Measurements from ENCODE around the gene MEMO1.

The MEMO1 gene

GRCh38 chr2:31933066-31933465, 77.7 kb downstream of the MEMO1 start:
- no peak for TF ChIP-seq EGR1 (IDR thresholded peaks at IDR 0.05)
- TF ChIP-seq CEBPB (IDR thresholded peaks at IDR 0.05): no peak
- no peak for TF ChIP-seq TAF1 (IDR thresholded peaks at IDR 0.05; ENCODE audit: low read depth)
- no peak for TF ChIP-seq TEAD4 (IDR thresholded peaks at IDR 0.05)
- TF ChIP-seq RAD21 (IDR thresholded peaks at IDR 0.05; ENCODE audit: low read depth): no peak
- no peak for TF ChIP-seq EP300 (IDR thresholded peaks at IDR 0.05; ENCODE audit: borderline replicate concordance)

GRCh38 chr2:31932589-31932988, 78.2 kb downstream of the MEMO1 start:
- no peak for TF ChIP-seq TEAD4 (IDR thresholded peaks at IDR 0.05)
- TF ChIP-seq NFIC (IDR thresholded peaks at IDR 0.05): no peak
- TF ChIP-seq, protein P1, sequence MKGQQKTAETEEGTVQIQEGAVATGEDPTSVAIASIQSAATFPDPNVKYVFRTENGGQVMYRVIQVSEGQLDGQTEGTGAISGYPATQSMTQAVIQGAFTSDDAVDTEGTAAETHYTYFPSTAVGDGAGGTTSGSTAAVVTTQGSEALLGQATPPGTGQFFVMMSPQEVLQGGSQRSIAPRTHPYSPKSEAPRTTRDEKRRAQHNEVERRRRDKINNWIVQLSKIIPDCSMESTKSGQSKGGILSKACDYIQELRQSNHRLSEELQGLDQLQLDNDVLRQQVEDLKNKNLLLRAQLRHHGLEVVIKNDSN (IDR thresholded peaks at IDR 0.05): no peak

- no peak for TF ChIP-seq FOXM1 (IDR thresholded peaks at IDR 0.05; ENCODE audit: borderline replicate concordance, low read depth)
- TF ChIP-seq, protein P2, sequence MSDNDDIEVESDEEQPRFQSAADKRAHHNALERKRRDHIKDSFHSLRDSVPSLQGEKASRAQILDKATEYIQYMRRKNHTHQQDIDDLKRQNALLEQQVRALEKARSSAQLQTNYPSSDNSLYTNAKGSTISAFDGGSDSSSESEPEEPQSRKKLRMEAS (IDR thresholded peaks at IDR 0.05): no peak
- no peak for TF ChIP-seq EP300 (IDR thresholded peaks at IDR 0.05; ENCODE audit: borderline replicate concordance)
- no peak for TF ChIP-seq NFIC (IDR thresholded peaks at IDR 0.05)
- TF ChIP-seq CEBPB (IDR thresholded peaks at IDR 0.05): no peak
- TF ChIP-seq RAD21 (IDR thresholded peaks at IDR 0.05; ENCODE audit: low read depth): no peak
- no peak for TF ChIP-seq EGR1 (IDR thresholded peaks at IDR 0.05)
- TF ChIP-seq TEAD4 (IDR thresholded peaks at IDR 0.05): no peak
- no peak for TF ChIP-seq TAF1 (IDR thresholded peaks at IDR 0.05; ENCODE audit: low read depth)
- TF ChIP-seq, protein P1 (IDR thresholded peaks at IDR 0.05): no peak
- no peak for TF ChIP-seq YY1 (IDR thresholded peaks at IDR 0.05; ENCODE audit: low read depth)
- no peak for TF ChIP-seq TCF12 (IDR thresholded peaks at IDR 0.05; ENCODE audit: low read depth)
- TF ChIP-seq REST (IDR thresholded peaks at IDR 0.05; ENCODE audit: low read depth): no peak
- TF ChIP-seq ZBTB7A (IDR thresholded peaks at IDR 0.05; ENCODE audit: low read depth): no peak
- no peak for TF ChIP-seq CREB1 (IDR thresholded peaks at IDR 0.05; ENCODE audit: low read depth)
Measured at GRCh38 chr2:31931916-31932315, 78.9 kb downstream of the MEMO1 start.

DNA sequence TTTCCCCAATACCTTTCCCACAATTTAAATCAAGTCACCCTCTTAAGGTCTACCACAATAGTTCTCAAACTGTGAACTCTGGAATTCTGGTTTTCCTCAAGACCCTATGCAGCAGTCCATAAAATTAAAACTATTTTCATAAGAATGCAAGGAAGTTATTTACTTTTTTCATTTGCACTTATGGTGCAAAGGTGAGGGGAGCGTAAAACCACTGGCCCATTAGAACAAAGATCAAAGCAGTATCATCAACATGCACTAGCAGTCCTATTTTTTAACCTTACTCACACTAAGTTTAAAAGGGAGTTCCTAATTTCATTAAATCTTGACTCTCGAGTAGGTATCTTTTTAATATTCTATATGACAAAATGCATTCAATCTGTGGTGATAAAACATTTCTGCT, 85.3 kb downstream of the MEMO1 start:
- TF ChIP-seq REST (IDR thresholded peaks at IDR 0.05; ENCODE audit: low read depth) (no peak), FOXM1 (IDR thresholded peaks at IDR 0.05; ENCODE audit: borderline replicate concordance, low read depth) (no peak), EP300 (IDR thresholded peaks at IDR 0.05; ENCODE audit: borderline replicate concordance) (no peak), NFIC (IDR thresholded peaks at IDR 0.05) (no peak), CEBPB (IDR thresholded peaks at IDR 0.05) (no peak), TEAD4 (IDR thresholded peaks at IDR 0.05) (no peak), CREB1 (IDR thresholded peaks at IDR 0.05; ENCODE audit: low read depth) (no peak), TAF1 (IDR thresholded peaks at IDR 0.05; ENCODE audit: low read depth) (no peak), EGR1 (IDR thresholded peaks at IDR 0.05) (no peak), RAD21 (IDR thresholded peaks at IDR 0.05; ENCODE audit: low read depth) (no peak)
- TF ChIP-seq, protein P2 (IDR thresholded peaks at IDR 0.05): no peak
- TF ChIP-seq, protein P1 (IDR thresholded peaks at IDR 0.05): no peak

DNA sequence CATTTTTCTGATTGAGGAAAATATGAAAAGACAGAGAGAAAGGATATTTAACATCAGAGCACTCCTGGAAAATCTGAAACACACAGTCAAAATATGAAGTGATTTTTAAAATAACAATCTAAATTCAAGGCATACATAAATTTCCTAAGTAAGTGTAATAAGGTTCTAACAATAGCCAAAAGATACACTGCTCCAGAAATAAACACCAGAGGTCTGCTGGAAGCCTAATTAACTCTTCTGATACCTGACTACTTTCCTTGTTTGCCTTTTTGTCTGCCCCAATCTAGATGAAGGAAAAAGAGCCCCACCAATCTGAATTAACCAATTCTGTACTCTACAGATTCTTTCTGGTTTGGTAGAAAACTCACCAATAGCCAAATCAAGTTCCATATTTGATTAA, 87.1 kb downstream of the MEMO1 start:
- TF ChIP-seq CREB1 (IDR thresholded peaks at IDR 0.05; ENCODE audit: low read depth) (no peak), TEAD4 (IDR thresholded peaks at IDR 0.05) (no peak), TCF12 (IDR thresholded peaks at IDR 0.05; ENCODE audit: low read depth) (no peak), EP300 (IDR thresholded peaks at IDR 0.05; ENCODE audit: borderline replicate concordance) (no peak), CEBPB (IDR thresholded peaks at IDR 0.05) (no peak), TAF1 (IDR thresholded peaks at IDR 0.05; ENCODE audit: low read depth) (no peak), REST (IDR thresholded peaks at IDR 0.05; ENCODE audit: low read depth) (no peak), EGR1 (IDR thresholded peaks at IDR 0.05) (no peak), NFIC (IDR thresholded peaks at IDR 0.05) (no peak), YY1 (IDR thresholded peaks at IDR 0.05; ENCODE audit: low read depth) (no peak), ZBTB7A (IDR thresholded peaks at IDR 0.05; ENCODE audit: low read depth) (no peak), RAD21 (IDR thresholded peaks at IDR 0.05; ENCODE audit: low read depth) (no peak), FOXM1 (IDR thresholded peaks at IDR 0.05; ENCODE audit: borderline replicate concordance, low read depth) (no peak)
- TF ChIP-seq, protein P2 (IDR thresholded peaks at IDR 0.05): no peak
- TF ChIP-seq, protein P1 (IDR thresholded peaks at IDR 0.05): no peak
